ENCODE data around the gene HACD3. TPM values are rescaled to one million over a fixed set of nuclear protein-coding genes. Genes with fewer than 3 reads are reported as not detected.

HACD3 gene
- 91.3 and 104 TPM in 2 replicates for total RNA-seq

GRCh38 chr15:65530318-65531111 lies at the start of gene HACD3:
HACD3 (plus strand) TSS chr15:65530463; CDS start chr15:65530632, 169 bp downstream.

DNA sequence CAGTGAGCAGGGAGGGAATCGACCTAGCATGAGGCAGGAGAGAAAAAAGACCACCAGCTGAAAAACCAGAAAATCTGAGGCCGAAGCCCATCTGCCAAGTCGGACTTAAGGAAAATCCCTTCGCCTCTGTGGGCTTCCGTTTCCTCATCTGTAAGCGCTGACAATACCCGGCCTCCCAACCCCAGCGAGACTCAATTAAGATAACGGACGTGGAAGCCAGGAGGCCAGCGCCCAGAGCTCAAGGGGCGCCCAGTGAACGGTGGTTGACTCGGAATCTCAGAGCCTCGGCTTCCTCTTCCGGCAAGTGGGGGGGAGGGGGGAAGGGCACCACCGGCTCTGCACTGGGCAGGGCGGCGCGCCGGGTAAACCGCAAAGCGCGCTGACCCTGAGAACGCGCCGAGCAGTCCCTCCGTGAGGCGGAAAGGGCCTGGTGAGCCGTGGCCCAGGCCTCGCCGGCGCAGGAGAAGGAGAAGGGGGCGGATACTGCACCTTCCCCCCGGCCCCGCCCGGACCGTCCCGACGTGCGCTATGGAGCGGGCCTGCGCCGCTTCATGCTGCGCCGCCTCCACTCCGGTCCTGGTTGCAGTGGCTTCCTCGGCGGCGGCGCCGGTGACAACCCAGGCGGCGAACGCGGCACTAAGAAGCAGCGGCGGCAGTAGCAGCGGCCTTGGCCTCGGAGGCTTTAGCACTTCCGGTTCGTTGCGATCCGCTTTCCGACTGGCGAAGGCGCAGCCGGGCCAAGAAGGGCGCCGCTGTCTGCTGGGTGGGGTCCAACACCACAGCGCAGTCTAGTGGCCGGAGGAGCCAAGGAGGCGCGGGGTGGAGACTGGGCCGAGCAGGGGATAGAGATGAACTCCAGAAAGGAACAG lies 13.0 kb upstream of the HACD3 start, which contains the start of gene DPP8:
Gene DPP8, minus strand, starts transcription at position 693 of the 869 bp plus-strand sequence. CDS start 5,136 bp downstream, outside the sequence.

DNA sequence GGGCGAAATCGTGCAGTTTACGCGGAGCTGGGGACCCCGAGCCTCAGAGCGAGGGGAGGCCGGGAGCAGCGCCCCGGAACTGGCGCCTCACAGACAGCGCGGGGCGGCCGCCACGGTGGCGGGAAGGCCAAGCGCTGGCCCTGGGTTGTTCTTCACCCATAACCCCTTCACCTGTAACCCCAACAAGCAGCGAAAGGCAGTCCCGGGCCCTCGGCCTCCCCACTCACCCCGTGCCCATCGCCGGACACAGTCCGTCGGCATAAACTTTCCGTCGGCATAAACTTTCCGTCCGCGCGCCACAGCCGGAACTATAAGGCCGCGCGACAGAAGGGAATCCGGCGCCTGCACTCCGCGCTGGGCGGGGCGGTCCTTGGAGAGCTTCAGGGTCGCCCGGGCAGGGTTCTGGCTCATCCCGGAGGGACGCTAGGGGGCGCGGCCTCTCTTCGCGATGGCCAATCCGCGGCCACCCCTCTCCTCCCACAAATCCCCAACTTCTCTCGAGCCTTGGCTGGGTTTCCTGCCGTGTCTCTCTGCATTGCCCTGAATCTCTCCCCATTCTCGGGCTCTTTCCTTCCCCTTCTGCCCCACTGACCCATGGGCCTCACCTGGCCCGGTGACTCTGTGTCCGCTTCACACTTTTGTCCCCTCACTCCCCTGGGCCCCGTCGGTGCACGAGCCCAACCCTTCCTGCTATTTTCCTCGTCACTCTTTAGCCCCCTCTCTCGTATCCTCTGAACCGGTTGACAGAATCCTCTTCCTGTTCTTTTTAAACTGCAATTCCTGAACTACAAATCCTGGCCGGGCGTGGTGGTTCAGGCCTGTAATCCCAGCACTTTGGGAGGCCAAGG lies 80.8 kb downstream of the HACD3 start, which contains the start of gene INTS14:
Gene INTS14, minus strand, starts transcription at position 261 of the 848 bp plus-strand sequence. CDS start 3,751 bp downstream, outside the sequence.

DNA sequence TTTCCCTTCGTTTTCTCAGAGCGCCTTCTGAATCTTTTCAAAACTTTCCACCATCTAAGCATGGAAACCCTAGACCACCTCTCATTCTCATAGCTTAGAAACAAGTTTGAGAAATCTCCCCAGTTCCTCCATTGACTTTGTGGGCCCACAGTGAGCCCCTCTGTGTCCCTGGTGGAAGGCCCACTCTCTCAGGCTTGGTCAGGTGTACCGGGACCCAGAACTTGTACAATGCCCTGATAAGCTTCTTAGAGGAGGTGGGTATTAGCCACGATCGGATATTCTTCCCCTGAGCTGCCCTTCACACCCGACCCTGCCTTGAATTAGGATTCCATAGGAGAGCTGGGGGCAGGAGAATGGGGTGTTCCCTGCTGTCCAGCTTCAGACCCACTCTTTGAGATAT lies 91.4 kb downstream of the HACD3 start, which contains the start of gene SLC24A1:
Gene SLC24A1, plus strand, starts transcription at position 301 of the 400 bp plus-strand sequence. CDS start 2,143 bp downstream, outside the sequence.

Other genes with a start within 250 kb of the HACD3 start
- gene PARP16, start 243.6 kb upstream of the HACD3 start, total RNA-seq, result 1.9 and 2.0 TPM in 2 replicates
- gene RNU5A-1, start 234.4 kb upstream of the HACD3 start, total RNA-seq, result not detected in 2 replicates
- not detected in 2 replicates for gene RNU5B-1, start 225.8 kb upstream of the HACD3 start, total RNA-seq
- gene IGDCC3, start 152.5 kb upstream of the HACD3 start, total RNA-seq, result not detected in 2 replicates
- 0.19 and 0.85 TPM in 2 replicates for gene IGDCC4, start 107.5 kb upstream of the HACD3 start, total RNA-seq
- gene DPP8, start 12.8 kb upstream of the HACD3 start, total RNA-seq, result 38.9 and 44.0 TPM in 2 replicates
- 27.1 and 38.7 TPM in 2 replicates for gene INTS14, start 80.7 kb downstream of the HACD3 start, total RNA-seq
- gene SLC24A1, start 91.5 kb downstream of the HACD3 start, total RNA-seq, result 2.5 and 2.9 TPM in 2 replicates